HUDEP-2 (cell line): Measurements from ENCODE around the gene TBC1D10A.

Experiments used
- DNase-seq, 76 experiments: peaks; one replicate each; lab custom pipeline; 2025; ENCODE audit not compliant: unreplicated experiment in 76 of 76; lab: John Stamatoyannopoulos, UW

TBC1D10A gene

GRCh38 chr22:30321461-30321860 lies 5.3 kb downstream of the TBC1D10A start:
- no peak for DNase-seq

- DNase-seq, result no peak
These were observed 6.7 kb downstream of the TBC1D10A start for GRCh38 chr22:30320021-30320556.

- DNase-seq, result peak in 1 of 76 experiments; percentile 11
These were observed 7.8 kb downstream of the TBC1D10A start for GRCh38 chr22:30318799-30319419.

- DNase-seq, result no peak
These were observed 9.0 kb downstream of the TBC1D10A start for GRCh38 chr22:30317778-30318177.

DNA sequence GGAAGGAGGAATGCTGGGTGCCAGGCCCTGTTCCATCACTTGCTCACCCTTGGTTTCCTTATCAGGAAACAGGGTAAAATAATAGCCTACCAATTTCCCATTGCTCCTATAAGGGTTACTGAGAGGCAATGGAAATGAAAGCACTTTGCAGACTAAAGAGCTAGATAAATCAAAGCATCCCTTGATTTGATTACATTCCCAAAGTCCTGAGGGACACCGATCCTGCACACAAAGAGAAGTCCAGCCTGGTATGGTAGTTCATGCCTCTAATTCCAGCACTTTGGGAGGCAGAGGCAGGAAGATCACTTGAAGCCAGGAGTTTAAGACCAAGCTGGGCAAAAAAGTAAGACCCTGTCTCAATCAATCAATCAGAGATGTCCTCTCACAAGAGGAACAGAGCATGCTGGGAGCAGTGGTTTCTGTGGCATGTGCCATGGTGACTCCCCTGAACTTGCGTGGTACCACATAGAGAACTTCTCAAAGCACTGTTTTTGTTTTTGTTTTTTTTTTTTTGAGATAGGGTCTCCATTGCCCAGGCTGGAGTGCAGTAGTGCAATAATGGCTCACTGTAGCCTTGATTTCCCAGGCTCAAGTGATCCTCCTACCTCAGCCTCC lies 10.7 kb downstream of the TBC1D10A start:
- DNase-seq, result no peak

DNA sequence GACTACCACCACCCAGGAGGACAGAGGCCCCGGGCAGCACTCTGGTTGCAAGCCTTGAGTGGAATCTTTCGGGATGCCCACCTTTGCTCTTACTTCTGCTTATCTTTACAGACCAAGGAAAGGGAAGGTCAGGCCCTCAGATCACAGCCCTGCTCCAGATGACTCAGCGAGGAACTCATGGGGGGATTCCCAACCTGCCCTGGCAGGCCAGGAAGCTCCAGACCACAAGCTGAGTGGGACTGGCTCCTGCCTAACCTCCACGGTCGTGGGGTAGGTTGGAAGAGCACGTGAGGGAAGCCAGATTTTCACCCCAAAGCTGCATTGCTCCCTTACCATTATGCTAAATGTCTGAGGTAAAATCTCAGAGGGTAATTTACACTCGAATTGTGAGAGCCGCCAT lies 11.8 kb downstream of the TBC1D10A start:
- DNase-seq, result no peak

- no peak for DNase-seq
These were observed 13.0 kb downstream of the TBC1D10A start for GRCh38 chr22:30313527-30314363.

- peak in 3 of 76 experiments; percentile 9 to 22 (median 16) for DNase-seq
These were observed 14.7 kb downstream of the TBC1D10A start for GRCh38 chr22:30312053-30312452.

GRCh38 chr22:30310881-30311771 lies 15.6 kb downstream of the TBC1D10A start:
- DNase-seq, result peak in 7 of 76 experiments; percentile 11 to 22 (median 16)

GRCh38 chr22:30309951-30310741 lies 16.6 kb downstream of the TBC1D10A start:
- DNase-seq, result peak in 3 of 76 experiments; percentile 10 to 15 (median 15)

DNA sequence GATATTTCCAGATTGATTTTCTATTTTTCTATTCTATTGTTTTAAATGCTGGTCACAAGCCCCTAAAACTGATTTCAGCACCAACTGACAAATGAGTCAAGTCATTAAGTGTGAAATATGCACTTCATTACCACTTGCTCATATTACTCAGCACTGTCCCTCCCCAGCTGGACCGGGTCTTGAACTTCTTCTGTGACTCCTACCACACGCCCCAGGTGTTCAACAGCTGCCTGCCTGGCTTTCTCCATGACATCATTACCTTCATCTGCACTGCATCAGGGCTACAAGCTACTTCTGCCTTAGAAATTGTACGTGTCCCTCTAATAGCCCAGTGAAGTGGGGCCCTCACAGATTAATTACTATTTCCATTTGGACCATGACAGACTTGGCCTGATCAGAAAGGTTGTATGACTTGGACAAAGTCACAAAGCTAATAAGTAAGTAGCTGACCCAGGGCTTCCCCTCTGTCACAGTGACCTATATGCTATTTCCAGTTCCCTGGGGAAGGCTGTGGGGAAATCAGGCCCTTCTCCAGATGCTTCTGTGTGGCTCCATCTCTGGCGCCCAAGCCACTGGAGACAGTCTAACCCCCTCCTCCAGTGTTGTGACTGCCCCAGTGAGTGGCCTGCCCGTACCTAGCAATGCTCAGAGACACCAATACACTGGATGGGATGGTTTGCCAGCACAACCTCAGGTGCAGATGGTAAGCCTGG lies 18.1 kb downstream of the TBC1D10A start:
- no peak for DNase-seq

DNA sequence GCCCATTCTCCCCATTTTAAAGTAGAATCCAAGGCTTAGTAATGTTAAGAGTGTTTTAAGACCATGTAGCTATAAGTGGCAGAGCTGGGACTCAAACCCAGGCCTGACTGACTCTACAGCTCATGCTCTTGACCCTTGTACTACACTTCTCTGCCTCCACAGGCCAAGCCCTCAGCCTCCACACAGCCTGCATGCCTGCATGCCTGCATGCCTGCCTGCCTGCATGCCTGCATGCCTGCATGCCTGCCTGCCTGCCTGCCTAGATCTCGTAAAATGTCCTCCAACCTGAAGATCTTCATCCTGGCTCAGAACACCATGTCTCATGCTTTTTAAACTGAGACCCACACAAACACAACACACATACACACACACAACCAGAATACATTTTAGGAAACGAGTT lies 18.6 kb downstream of the TBC1D10A start:
- no peak for DNase-seq

- DNase-seq, result no peak
These were observed 19.6 kb downstream of the TBC1D10A start for GRCh38 chr22:30307041-30307574.

DNA sequence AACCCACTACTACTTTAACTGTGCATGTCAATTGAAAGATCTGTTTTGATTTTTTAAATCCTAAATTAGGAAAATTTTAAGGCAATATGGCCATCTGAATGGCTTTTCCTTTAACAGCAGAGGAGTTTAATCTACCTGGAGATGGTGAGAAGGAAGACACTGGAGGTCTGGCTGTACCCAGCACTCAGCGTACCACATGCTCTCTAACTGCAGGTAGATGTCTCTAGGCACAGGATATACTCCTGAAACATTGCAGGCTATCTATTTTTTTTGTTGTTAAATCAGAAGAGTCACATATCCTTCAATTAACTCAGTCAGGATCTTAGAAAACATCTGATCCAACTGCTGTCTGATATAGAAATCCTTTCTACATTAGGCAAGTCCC lies 20.1 kb downstream of the TBC1D10A start:
- no peak for DNase-seq

DNA sequence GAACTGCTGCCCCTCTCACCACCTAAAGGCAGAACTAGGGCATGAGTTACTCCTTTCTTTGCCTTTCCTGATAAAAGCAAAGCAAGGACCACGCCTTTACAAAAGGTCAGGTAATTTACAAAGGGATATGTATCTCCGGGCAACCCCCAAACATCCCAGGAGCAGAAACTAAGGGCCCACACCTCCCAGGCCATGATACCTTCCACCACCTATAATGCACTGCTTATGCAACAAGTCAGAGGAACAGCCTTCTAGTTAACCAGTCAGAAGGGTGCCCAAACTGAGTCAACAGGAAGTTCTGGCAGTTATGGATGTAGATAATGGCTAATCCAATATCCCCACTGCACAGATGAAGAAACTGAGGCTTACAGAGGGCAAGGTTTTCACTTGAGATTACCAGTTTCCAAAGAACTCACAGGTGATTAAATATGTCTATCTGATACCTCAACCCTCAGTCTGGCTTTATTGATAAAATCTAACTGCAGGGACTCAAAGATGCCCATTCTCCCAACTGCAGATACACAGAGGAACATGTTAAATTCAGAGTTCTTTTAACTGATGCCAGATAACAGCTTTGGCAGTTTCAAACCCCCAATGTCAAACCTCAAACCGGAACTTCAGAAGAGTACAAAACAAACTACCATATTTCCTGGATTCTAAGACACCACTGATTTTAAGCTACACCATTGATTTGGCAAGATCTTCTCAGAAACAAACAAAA lies 20.7 kb downstream of the TBC1D10A start:
- peak in 25 of 76 experiments; percentile 19 to 78 (median 47) for DNase-seq

DNA sequence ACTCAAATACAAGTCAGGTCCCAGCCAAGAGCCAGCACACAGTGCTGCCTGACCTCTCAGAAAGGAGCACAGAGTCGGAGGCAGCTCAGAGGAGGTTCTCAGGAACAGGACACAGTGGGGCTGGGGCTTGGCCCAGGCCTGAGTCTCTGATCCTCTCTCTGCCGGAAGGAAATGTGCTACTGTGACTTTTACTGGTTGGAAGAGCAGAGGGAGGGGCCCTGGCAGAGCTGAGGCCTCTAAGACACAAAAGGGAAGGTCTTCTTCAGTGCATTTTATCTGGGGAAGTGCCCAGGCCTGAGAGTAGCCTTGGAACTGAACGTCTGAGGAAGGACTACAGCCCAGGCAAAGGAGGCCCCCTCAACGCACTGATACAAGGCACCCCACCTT lies 21.2 kb downstream of the TBC1D10A start:
- peak in 52 of 76 experiments; percentile 9 to 76 (median 42) for DNase-seq

- DNase-seq, result peak in 3 of 76 experiments; percentile 11 to 38 (median 17)
These were observed 22.1 kb downstream of the TBC1D10A start for GRCh38 chr22:30304495-30305244.
